Tibial nerve (tissue), 3 donors: ENCODE data around the gene CIAO2B.
A peak's percentile ranks its signal among the peaks of the same experiment; 100 is the strongest.

ENCODE experiments used
- POLR2A ChIP-seq, 2 donors: fragments of 450-650 bp; IDR thresholded peaks; one replicate each; pipeline ENCODE4 v1.6.1; 2017; ENCODE audit warnings: antibody characterized with exemption in 2 of 2, mild to moderate bottlenecking in 2 of 2, moderate library complexity in 2 of 2
- TF ChIP-seq, protein P1 (sequence below), 5 experiments: fragments of 200-600 bp in 3 of 5; fragments of 450-650 bp in 2 of 5; sonication (generic) in 3 of 5; IDR thresholded peaks; one replicate each; pipeline ENCODE4 v1.5.1; 2016 to 2019; ENCODE audit warnings: antibody characterized with exemption in 5 of 5, mild to moderate bottlenecking in 3 of 5, moderate library complexity in 2 of 5

DNA sequence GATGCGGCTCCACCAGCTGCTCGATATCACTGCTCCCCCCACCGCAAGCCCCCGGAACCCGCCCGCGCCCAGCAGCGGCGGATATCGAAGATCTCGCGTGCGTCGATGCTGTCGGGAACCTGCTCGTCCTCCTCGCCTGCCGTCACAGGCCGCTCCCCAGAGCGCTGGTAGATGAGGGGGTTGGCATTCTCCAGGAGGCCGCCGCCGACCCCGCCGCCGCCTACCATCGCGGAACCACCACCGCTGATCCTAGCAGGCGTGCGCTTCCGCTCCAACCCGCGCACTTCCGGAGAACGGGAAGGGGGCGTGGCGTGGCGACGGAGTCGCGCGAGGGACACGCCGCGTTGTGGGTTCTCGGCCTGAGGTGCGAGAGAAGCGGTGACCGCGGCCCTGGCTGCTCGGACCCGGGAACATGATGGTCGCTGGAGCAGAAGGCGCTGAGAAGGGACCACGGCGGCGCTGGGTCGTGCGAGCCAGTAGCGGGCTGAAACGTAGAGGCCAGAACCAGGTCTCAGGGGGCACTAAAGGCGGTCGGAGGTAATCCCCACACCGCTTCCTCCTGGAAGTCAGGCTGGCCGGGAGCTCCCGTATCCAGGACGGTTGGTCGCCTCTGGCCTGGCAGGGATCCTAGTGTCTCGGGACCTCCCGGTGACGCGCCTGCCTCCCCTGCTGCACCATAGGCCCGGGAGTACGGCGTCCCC, at the start of gene CIAO2B:
- TF ChIP-seq, protein P1, sequence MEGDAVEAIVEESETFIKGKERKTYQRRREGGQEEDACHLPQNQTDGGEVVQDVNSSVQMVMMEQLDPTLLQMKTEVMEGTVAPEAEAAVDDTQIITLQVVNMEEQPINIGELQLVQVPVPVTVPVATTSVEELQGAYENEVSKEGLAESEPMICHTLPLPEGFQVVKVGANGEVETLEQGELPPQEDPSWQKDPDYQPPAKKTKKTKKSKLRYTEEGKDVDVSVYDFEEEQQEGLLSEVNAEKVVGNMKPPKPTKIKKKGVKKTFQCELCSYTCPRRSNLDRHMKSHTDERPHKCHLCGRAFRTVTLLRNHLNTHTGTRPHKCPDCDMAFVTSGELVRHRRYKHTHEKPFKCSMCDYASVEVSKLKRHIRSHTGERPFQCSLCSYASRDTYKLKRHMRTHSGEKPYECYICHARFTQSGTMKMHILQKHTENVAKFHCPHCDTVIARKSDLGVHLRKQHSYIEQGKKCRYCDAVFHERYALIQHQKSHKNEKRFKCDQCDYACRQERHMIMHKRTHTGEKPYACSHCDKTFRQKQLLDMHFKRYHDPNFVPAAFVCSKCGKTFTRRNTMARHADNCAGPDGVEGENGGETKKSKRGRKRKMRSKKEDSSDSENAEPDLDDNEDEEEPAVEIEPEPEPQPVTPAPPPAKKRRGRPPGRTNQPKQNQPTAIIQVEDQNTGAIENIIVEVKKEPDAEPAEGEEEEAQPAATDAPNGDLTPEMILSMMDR (IDR thresholded peaks at IDR 0.05), result peak in 1 of 5 experiments; percentile 20
- TF ChIP-seq POLR2A (IDR thresholded peaks at IDR 0.05), result peak; percentile 46 to 81
